ENCODE data around the gene MEGF8. TPM values are rescaled to one million over a fixed set of nuclear protein-coding genes. Genes with fewer than 3 reads are reported as not detected.

Gene MEGF8
- total and polyA plus RNA-seq, 2 of the 8 experiments (the other 6 are each of a cell fraction or from before 2014, with no cell fraction given), result 13.0 to 23.7 TPM

DNA sequence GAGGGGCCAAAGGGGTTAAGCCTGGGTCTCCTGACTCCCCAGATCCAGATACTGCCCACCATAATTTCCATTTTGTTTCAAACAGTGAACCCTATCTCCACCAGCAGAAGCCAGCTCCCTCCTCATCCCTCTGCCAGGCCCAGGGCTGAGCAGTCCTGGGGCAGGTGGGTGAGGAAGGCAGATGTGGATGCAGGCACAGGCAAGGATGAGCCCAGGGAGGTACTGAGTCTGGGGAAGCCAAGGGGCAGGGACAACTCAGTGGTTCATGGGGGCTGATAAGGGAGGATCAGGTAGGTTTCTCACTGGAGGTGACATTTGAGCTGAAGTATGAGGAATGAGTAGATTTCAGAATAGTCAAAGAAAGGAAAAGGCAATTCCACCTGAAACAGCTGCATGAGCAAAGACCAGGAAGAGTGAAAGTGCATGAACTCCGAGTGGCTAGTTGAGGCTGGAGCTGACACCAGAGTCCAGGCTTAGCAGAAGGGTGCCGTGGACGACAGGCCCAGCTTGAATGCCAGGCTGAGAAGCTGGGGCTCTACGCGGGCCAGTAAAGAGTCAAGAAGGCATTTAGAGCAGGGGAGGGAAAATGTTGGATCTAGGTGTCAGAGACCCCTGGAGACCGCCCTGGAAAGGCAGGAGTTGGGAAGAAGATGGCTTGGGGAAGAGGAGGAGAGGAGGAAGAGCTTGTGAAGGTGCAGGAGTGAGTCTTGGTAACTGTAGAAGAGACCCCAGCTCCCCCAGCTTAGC lies 46.1 kb upstream of the MEGF8 start:
- Histone ChIP-seq H3K27ac (ENCODE audit: low read depth, low read length) (no peak overlapping the region), H3K56ac (replicated peaks; ENCODE audit: insufficient read length, low read depth, low read length) (no peak overlapping the region), H3K4me2 (ENCODE audit: insufficient read depth in 1 of 2, low read depth in 2 of 2, low read length in 2 of 2) (peak overlapping the region; percentile 81 to 96), H4K91ac (replicated peaks; ENCODE audit: insufficient read length, low read length) (no peak overlapping the region), H2BK15ac (ENCODE audit: low read length) (peak overlapping the region; percentile 95; the same call in 1 of the 2 replicates), H4K20me1 (replicated peaks in 1 of 2; ENCODE audit: control insufficient read depth in 1 of 2, insufficient read depth in 2 of 2, low read length in 2 of 2) (peaks cover 0 to 5% of the 10 kb centered on the region in 2 experiments), H3K27me3 (replicated peaks in 1 of 4; ENCODE audit: control insufficient read depth in 3 of 4, extremely low read depth in 1 of 4, insufficient read depth in 3 of 4, low read length in 3 of 4) (no peaks in the 10 kb centered on the region), H2AFZ (ENCODE audit: low read length) (no peak overlapping the region), H3K18ac (ENCODE audit: extremely low read depth, low read length) (0 out of 2 replicates have a peak overlapping the region, but pooled peaks have one; percentile 38), H4K8ac (ENCODE audit: extremely low read depth, insufficient read depth, low read length) (no peak overlapping the region), H2AK5ac (ENCODE audit: low read depth, low read length) (0 out of 2 replicates have a peak overlapping the region, but pooled peaks have one; percentile 34), H2BK120ac (replicated peaks; ENCODE audit: low read depth, low read length) (no peak overlapping the region), H2BK5ac (ENCODE audit: low read depth, low read length) (peak overlapping the region; percentile 63; the same call in 1 of the 2 replicates), H3K9ac (replicated peaks in 1 of 4; ENCODE audit: extremely low read depth in 1 of 4, low read depth in 3 of 4, low read length in 3 of 4) (no peak overlapping the region; a peak in 1 of 7 replicates), H3K14ac (ENCODE audit: insufficient read length) (no peak overlapping the region), H3K79me2 (ENCODE audit: control insufficient read depth in 1 of 2, insufficient read depth in 2 of 2, low read length in 2 of 2) (peaks cover 0 to 4% of the 10 kb centered on the region in 2 experiments; a peak in 1 of 4 replicates), H3K4me1 (replicated peaks in 1 of 4; ENCODE audit: control insufficient read depth in 3 of 4, insufficient read depth in 4 of 4, low read length in 3 of 4) (peaks cover 9 to 33% (median 21%) of the 10 kb centered on the region in 4 experiments), H4K5ac (ENCODE audit: insufficient read length, low read depth, low read length) (no peak overlapping the region), H3K36me3 (ENCODE audit: control insufficient read depth in 2 of 4, insufficient read depth in 4 of 4, low read length in 3 of 4) (peaks cover 0 to 5% (median 2%) of the 10 kb centered on the region in 4 experiments; a peak in 2 of 8 replicates), H3K4ac (replicated peaks; ENCODE audit: insufficient read length, low read depth, low read length) (peak overlapping the region; percentile 36), H3K9me3 (ENCODE audit: insufficient read depth in 2 of 2, low read depth in 1 of 2, low read length in 1 of 2) (no peaks in the 10 kb centered on the region), H3K23me2 (ENCODE audit: low read depth, low read length) (peaks cover 21% of the 10 kb centered on the region), H3K23ac (ENCODE audit: insufficient read length) (no peak overlapping the region), H3K4me3 (ENCODE audit: extremely low read depth in 1 of 4, insufficient read depth in 2 of 4, low read depth in 3 of 4, low read length in 4 of 4) (peak overlapping the region; percentile 20 to 81 (median 74); a peak in 6 of 8 replicates), H3K79me1 (ENCODE audit: low read depth, low read length) (peaks cover 7% of the 10 kb centered on the region), H2BK20ac (ENCODE audit: low read length) (no peak overlapping the region), H2BK12ac (ENCODE audit: low read depth, low read length) (no peak overlapping the region; the same call in 1 of the 2 replicates)
- ChIA-PET CTCF (ENCODE audit: partially characterized antibody) (interaction anchor here (0.5 to 7.4 kb wide), 28 partner anchors 9 to 922 kb away, joined by 3 to 260 read pairs (median 4); partner anchors contain the start of genes CIC, ERF, GSK3A and POU2F2), POLR2A (ENCODE audit: partially characterized antibody) (interaction anchor here (0.6 to 6.5 kb wide), 15 partner anchors 8 to 187 kb away, joined by 3 to 68 read pairs (median 5); partner anchors contain the start of genes CIC, ERF, GSK3A and PAFAH1B3)
- 35% methylated on average over 6 of the region's 6 CpGs; no CpG with 5 or more reads in 1 of the 2 experiments for WGBS, 2 experiments (ENCODE audit: extremely low coverage in 1 of 2, insufficient coverage in 1 of 2, insufficient read length in 1 of 2, insufficient replicate concordance in 2 of 2, low coverage in 1 of 2, low lambda C conversion rate in 2 of 2, missing lambda C conversion rate in 1 of 2)
- DNase-seq (ENCODE audit: low read depth in 1 of 2, low spot score in 2 of 2) (no peak), FAIRE-seq (no peak)
- TF ChIP-seq RBBP5 (IDR thresholded peaks at IDR 0.05; ENCODE audit: borderline replicate concordance, low read depth, low read length) (no peak), CTBP2 (IDR thresholded peaks at IDR 0.05; ENCODE audit: borderline replicate concordance, insufficient read depth, insufficient read length, low read length) (no peak), PHF8 (conservative IDR thresholded peaks at IDR 0.05; ENCODE audit: low read depth, low read length) (no peak), SRF (IDR thresholded peaks at IDR 0.05; ENCODE audit: low read depth, low read length) (no peak), CHD1 (IDR thresholded peaks at IDR 0.05; ENCODE audit: low read depth, low read length) (no peak), SIN3A (conservative IDR thresholded peaks at IDR 0.05 in 1 of 2, IDR thresholded peaks at IDR 0.05 in 1 of 2; ENCODE audit: low read depth in 1 of 2, low read length in 2 of 2) (no peak), FOSL1 (IDR thresholded peaks at IDR 0.05; ENCODE audit: insufficient read depth, low read depth, low read length) (no peak), BACH1 (IDR thresholded peaks at IDR 0.05; ENCODE audit: low read length) (no peak)
- TF ChIP-seq, protein P1, sequence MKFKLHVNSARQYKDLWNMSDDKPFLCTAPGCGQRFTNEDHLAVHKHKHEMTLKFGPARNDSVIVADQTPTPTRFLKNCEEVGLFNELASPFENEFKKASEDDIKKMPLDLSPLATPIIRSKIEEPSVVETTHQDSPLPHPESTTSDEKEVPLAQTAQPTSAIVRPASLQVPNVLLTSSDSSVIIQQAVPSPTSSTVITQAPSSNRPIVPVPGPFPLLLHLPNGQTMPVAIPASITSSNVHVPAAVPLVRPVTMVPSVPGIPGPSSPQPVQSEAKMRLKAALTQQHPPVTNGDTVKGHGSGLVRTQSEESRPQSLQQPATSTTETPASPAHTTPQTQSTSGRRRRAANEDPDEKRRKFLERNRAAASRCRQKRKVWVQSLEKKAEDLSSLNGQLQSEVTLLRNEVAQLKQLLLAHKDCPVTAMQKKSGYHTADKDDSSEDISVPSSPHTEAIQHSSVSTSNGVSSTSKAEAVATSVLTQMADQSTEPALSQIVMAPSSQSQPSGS (IDR thresholded peaks at IDR 0.05; ENCODE audit: low read length), result no peak
